ENCODE results near the gene GLB1L.

GLB1L gene

GRCh38 chr2:219272356-219272755 is 27.1 kb upstream of the GLB1L start:
- DNase-seq (ENCODE audit: low spot score): no peak
- no peak for TF ChIP-seq CTCF (IDR thresholded peaks at IDR 0.05; ENCODE audit: extremely low read depth, missing control alignments)

- no peak for DNase-seq (ENCODE audit: low spot score)
- TF ChIP-seq CTCF (IDR thresholded peaks at IDR 0.05; ENCODE audit: extremely low read depth, missing control alignments): no peak
Measured at GRCh38 chr2:219271021-219271420, 25.8 kb upstream of the GLB1L start.

GRCh38 chr2:219270055-219270372 is 24.8 kb upstream of the GLB1L start:
- DNase-seq (ENCODE audit: low spot score): no peak
- TF ChIP-seq CTCF (IDR thresholded peaks at IDR 0.05; ENCODE audit: extremely low read depth, missing control alignments): no peak

- DNase-seq (ENCODE audit: low spot score): no peak
- no peak for TF ChIP-seq CTCF (IDR thresholded peaks at IDR 0.05; ENCODE audit: extremely low read depth, missing control alignments)
Measured at GRCh38 chr2:219269362-219270054, 24.3 kb upstream of the GLB1L start.

GRCh38 chr2:219268294-219268693 is 23.1 kb upstream of the GLB1L start:
- DNase-seq (ENCODE audit: low spot score): no peak
- TF ChIP-seq CTCF (IDR thresholded peaks at IDR 0.05; ENCODE audit: extremely low read depth, missing control alignments): no peak

GRCh38 chr2:219266886-219267285 is 21.6 kb upstream of the GLB1L start:
- no peak for DNase-seq (ENCODE audit: low spot score)
- TF ChIP-seq CTCF (IDR thresholded peaks at IDR 0.05; ENCODE audit: extremely low read depth, missing control alignments): no peak

GRCh38 chr2:219266232-219266631 is 21.0 kb upstream of the GLB1L start:
- no peak for TF ChIP-seq CTCF (IDR thresholded peaks at IDR 0.05; ENCODE audit: extremely low read depth, missing control alignments)
- no peak for DNase-seq (ENCODE audit: low spot score)
